Gastrocnemius medialis (tissue), 4 donors: ENCODE measurements around the gene AMER2.

ENCODE experiments used
- CTCF ChIP-seq, 5 experiments: fragments of 450-650 bp in 3 of 5; fragments of 200-600 bp in 2 of 5; sonication (generic) in 2 of 5; IDR thresholded peaks in 4 of 5; conservative IDR thresholded peaks in 1 of 5; 1 replicate in 4 of 5; 2 replicates in 1 of 5; pipeline ENCODE4 v1.5.1; 2016 to 2019; ENCODE audit warnings: antibody characterized with exemption in 5 of 5, mild to moderate bottlenecking in 3 of 5, moderate library complexity in 3 of 5
- POLR2A ChIP-seq, 2 donors: fragments of 450-650 bp; IDR thresholded peaks; one replicate each; pipeline ENCODE4 v1.6.1; 2017; ENCODE audit warnings: antibody characterized with exemption in 2 of 2, mild to moderate bottlenecking in 2 of 2, moderate library complexity in 2 of 2

GRCh38 chr13:25141042-25141441, 31.0 kb downstream of the AMER2 start:
- TF ChIP-seq CTCF (IDR thresholded peaks at IDR 0.05 in 4 of 5, conservative IDR thresholded peaks at IDR 0.05 in 1 of 5) (no peak), POLR2A (IDR thresholded peaks at IDR 0.05) (no peak)
